Epithelial cell of prostate (primary cell): Measurements from ENCODE around the gene KIR3DL1.
"Not testable (repeated sequence)": the region's sequence is repeated elsewhere in the genome, so short reads cannot be mapped to it uniquely, and the experiment has no call there.

ENCODE experiments used
- DNase-seq: peaks from one replicate; pipeline ENCODE4 v3.0.0-alpha.2; 2011; ENCODE audit warnings: low read depth, low spot score
- H3K27ac ChIP-seq: fragments of 450-650 bp; 2 replicates; pipeline ENCODE4 v1.5.1; 2017; ENCODE audit warnings: mild to moderate bottlenecking

KIR3DL1 gene

DNA sequence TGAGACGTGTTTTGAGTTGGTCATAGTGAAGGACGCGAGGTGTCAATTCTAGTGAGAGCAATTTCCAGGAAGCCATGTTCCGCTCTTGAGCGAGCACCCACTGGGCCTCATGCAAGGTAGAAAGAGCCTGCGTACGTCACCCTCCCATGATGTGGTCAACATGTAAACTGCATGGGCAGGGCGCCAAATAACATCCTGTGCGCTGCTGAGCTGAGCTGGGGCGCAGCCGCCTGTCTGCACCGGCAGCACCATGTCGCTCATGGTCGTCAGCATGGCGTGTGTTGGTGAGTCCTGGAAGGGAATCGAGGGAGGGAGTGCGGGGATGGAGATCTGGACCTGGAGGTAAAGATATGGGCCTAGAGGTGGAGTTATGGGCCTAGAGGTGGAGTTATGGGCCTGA lies at the start of gene KIR3DL1:
Gene KIR3DL1 (plus strand): TSS at position 218 of the 400 bp plus-strand sequence.
- H3K27ac ChIP-seq, DNase-seq: not testable (repeated sequence)

DNA sequence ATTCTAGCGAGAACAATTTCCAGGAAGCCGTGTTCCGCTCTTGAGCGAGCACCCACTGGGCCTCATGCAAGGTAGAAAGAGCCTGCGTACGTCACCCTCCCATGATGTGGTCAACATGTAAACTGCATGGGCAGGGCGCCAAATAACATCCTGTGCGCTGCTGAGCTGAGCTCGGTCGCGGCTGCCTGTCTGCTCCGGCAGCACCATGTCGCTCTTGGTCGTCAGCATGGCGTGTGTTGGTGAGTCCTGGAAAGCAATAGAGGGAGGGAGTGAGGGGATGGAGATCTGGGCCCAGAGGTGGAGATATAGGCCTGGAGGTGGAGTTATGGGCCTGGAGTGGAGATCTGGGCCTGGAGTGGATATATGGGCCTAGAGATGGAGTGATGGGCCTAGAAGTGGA lies 46.6 kb upstream of the KIR3DL1 start, which contains the start of gene KIR2DL1:
Gene KIR2DL1 (plus strand): TSS at position 148 of the 400 bp plus-strand sequence. CDS start 58 bp downstream, at position 206.
- H3K27ac ChIP-seq, DNase-seq: not testable (repeated sequence)

GRCh38 chr19:54770511-54770910 lies 45.8 kb upstream of the KIR3DL1 start:
- not testable (repeated sequence) for DNase-seq, H3K27ac ChIP-seq

- DNase-seq, H3K27ac ChIP-seq: not testable (repeated sequence)
Measured at GRCh38 chr19:54771018-54771960, 45.0 kb upstream of the KIR3DL1 start.

DNA sequence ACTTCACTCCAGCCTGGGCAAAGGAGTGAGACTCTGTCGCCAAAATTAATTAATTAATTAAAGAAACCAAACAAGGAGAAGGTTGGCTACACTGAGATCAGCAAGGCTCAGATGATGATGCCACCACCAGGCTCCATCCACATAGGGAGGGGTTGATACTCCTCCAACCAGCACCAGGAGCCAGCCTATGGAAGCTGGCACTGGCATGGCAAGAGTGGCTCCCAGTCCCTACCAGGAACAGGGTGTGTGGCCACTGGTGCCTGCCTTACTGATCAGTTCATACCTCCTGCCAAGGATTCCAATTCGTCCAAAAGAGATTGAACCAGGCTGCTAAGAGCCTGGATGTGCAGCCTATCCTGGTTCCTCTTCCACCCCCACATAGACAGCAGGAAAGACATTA lies 43.6 kb upstream of the KIR3DL1 start:
- not testable (repeated sequence) for H3K27ac ChIP-seq, DNase-seq

GRCh38 chr19:54775095-54775815 lies 41.0 kb upstream of the KIR3DL1 start:
- DNase-seq: not testable (repeated sequence)

GRCh38 chr19:54775830-54776229 lies 40.4 kb upstream of the KIR3DL1 start:
- not testable (repeated sequence) for H3K27ac ChIP-seq, DNase-seq

More at GRCh38 chr19:54775095-54775815, 41.0 kb upstream of the KIR3DL1 start:
- H3K27ac ChIP-seq: not testable (repeated sequence)

DNA sequence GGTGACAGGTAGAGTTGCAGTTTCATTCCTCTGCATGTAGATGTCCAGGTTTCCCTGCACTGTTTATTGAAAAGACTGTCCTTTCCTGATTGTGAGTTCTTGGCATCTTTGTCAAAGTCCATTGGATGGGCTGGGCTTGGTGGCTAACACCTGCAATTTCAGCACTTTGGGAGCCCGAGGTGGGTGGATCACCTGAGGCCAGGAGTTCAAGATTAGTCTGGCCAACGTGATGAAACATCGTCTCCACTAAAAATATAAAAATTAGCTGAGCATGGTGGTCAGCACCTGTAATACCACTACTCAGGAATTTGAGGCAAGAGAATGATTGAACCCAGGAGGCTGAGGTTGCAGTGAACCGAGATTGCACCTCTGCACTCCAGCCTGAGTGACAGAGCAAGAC lies 38.4 kb upstream of the KIR3DL1 start:
- H3K27ac ChIP-seq, DNase-seq: not testable (repeated sequence)

GRCh38 chr19:54778896-54779295 lies 37.4 kb upstream of the KIR3DL1 start:
- not testable (repeated sequence) for H3K27ac ChIP-seq, DNase-seq

GRCh38 chr19:54782916-54783315 lies 33.4 kb upstream of the KIR3DL1 start:
- H3K27ac ChIP-seq: not testable (repeated sequence)

DNA sequence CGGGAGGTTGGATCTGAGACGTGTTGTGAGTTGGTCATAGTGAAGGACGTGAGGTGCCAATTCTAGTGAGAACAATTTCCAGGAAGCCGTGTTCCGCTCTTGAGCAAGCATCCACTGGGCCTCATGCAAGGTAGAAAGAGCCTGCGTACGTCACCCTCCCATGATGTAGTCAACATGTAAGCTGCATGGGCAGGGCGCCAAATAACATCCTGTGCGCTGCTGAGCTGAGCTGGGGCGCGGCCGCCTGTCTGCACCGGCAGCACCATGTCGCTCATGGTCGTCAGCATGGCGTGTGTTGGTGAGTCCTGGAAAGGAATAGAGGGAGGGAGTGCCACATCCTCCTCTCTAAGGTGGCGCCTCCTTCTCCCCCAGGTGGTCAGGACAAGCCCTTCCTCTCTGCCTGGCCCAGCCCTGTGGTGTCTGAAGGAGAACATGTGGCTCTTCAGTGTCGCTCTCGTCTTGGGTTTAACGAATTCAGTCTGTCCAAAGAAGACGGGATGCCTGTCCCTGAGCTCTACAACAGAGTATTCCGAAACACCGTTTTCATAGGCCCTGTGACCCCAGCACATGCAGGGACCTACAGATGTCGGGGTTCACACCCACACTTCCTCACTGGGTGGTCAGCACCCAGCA lies 30.1 kb upstream of the KIR3DL1 start:
- not testable (repeated sequence) for H3K27ac ChIP-seq, DNase-seq

More at GRCh38 chr19:54782916-54783315, 33.4 kb upstream of the KIR3DL1 start:
- DNase-seq: not testable (repeated sequence)

GRCh38 chr19:54788154-54788553 lies 28.1 kb upstream of the KIR3DL1 start:
- H3K27ac ChIP-seq, DNase-seq: not testable (repeated sequence)

DNA sequence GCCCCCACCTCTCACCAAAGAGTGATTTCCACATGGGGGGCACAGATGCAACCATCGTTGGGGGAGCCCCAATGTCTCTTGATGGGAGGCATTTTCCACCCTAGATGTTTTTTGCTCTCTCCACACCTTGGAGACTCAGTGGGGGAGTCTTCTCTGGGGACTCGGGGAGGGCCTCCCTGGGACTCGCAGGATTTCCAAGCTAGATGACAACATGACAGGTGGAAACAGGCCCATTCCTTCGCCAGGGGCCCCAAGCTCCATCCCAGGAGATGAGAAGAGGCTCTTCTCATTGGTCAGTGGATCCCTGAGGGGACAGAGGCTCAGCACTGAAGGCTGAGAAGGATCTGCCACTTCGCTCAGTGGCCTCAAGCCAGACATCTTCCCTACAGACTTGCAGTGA lies 25.6 kb upstream of the KIR3DL1 start:
- DNase-seq: no peak
- no peak overlapping the region for H3K27ac ChIP-seq

GRCh38 chr19:54791476-54791875 lies 24.8 kb upstream of the KIR3DL1 start:
- no peak for DNase-seq
- H3K27ac ChIP-seq: no peak overlapping the region

DNA sequence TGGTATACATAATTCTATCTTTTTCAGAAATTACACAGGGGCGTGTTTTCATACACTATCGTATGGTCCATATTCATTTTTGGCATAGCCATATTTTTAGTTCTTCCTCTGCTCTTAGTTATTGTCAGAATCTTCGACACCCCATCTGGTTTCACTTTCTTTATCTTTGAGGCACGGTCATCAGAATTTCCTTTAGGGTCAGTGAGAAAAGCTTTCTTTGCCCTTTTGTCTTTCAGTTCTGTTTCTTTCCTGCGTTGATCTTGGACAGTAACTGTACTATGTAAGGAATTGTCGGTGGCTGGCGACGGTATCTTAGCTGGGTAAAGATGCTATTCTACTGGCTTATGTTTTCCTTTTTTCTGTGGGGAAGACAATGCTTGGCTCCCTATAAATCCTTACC lies 23.5 kb upstream of the KIR3DL1 start:
- no peak overlapping the region for H3K27ac ChIP-seq
- no peak for DNase-seq

DNA sequence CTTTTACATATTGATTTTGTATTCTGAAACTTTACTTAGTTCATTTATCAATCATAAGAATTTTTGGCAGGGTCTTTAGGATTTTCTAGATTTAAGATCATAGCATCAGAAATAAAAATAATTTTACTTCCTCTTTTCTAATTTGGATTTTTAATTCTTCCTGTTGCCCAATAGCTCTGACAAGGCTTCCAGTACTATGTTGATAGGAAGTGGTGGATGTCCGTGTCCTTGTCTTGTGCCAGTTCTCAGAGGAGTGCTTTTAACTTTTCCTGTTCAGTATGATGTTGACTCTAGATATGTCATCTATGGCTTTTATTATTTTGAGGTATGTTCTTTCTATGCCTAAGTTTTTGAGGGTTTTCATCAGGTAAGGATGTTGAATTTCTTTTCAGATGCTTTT lies 20.5 kb upstream of the KIR3DL1 start:
- DNase-seq: no peak
- H3K27ac ChIP-seq: no peak overlapping the region

GRCh38 chr19:54803410-54803809 lies 12.9 kb upstream of the KIR3DL1 start, which contains the start of gene KIR2DL4:
Gene KIR2DL4, plus strand, starts transcription at chr19:54803610. Its CDS starts 42 bp downstream, at chr19:54803652.
- H3K27ac ChIP-seq: no peak within 1 kb of the TSS
- DNase-seq: no peak

- H3K27ac ChIP-seq: no peak overlapping the region
- no peak for DNase-seq
Measured at GRCh38 chr19:54804101-54804500, 12.2 kb upstream of the KIR3DL1 start.

DNA sequence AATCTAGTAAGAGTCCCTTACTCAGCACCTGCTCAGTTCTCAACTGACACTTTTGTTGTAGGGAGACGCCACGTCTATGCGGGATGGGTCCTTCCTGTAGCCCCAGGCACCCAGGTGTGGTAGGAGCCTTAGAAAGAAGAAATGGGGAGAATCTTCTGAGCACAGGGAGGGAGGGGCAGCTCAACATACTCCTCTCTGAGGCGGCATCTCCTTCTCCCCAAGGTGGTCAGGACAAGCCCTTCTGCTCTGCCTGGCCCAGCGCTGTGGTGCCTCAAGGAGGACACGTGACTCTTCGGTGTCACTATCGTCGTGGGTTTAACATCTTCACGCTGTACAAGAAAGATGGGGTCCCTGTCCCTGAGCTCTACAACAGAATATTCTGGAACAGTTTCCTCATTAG lies 11.7 kb upstream of the KIR3DL1 start:
- H3K27ac ChIP-seq: no peak overlapping the region
- DNase-seq: no peak
